Measurements from ENCODE around the gene LRP8. TPM values are rescaled to one million over a fixed set of nuclear protein-coding genes. Genes with fewer than 3 reads are reported as not detected.

Gene LRP8
- polyA plus RNA-seq, 1 donor (not counting 4 experiments of a cell fraction or from before 2014, with no cell fraction given) = 31.0 TPM

DNA sequence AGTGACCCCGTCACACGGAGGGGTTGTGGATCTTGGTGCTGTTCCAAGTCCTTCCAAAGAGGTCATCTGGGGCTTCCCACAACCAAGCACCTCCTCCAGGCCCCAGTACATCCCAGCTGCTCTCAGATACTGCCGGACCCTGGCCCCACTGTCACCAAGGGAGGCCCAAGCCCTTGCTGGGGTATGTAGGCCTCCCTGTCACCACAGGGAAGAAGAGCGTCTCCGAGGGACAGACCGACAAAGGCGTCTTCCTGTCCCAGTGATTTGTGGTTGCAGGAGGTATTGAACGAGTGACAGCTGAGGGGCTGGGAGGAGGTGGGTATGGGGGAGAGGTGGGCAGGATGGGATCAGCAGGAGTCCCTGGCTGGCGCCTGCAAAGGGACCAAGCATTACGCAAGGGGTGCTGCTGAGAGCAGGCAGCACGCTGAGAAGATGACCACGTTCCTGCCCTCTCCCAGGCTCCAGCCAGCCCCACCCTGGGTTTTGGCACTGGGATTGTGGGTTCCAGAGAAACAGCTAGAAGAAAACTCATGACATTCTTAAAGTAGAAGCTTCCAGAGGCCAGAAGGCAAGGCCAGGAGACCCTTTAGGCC is 29.7 kb downstream of the LRP8 start:
- H3K27ac ChIP-seq (ENCODE audit: control insufficient read depth, insufficient read depth, low read length) = no peak overlapping the region
- H3K4me1 ChIP-seq (ENCODE audit: control insufficient read depth, extremely low read depth, insufficient read depth, low read length) = peaks cover 9% of the 10 kb centered on the region
- H3K9me1 ChIP-seq (ENCODE audit: control insufficient read depth, extremely low read depth, insufficient read depth, low read length) = no peaks in the 10 kb centered on the region
- no peak overlapping the region for H2AFZ ChIP-seq (ENCODE audit: control insufficient read depth, low read length)
- no peak overlapping the region for H3K9ac ChIP-seq (ENCODE audit: control insufficient read depth, extremely low read depth, insufficient read depth, low read length)
- DNase-seq (ENCODE audit: low read depth, low spot score) (no peak), FAIRE-seq (no peak)
- no peak overlapping the region for H3K4me3 ChIP-seq (ENCODE audit: control insufficient read depth in 2 of 3, extremely low read depth in 1 of 3, insufficient read depth in 2 of 3, low read depth in 1 of 3, low read length in 3 of 3)
- H3K27me3 ChIP-seq (ENCODE audit: control insufficient read depth, extremely low read depth, insufficient read depth, low read length) = no peaks in the 10 kb centered on the region
- dilution Hi-C loops (cut with MboI; ENCODE audit: extremely low pct_ligation_motif_present, low sequenced_read_pairs) = no loop called here
- no peak overlapping the region for H3K4me2 ChIP-seq (ENCODE audit: control insufficient read depth, extremely low read depth, insufficient read depth, low read depth, low read length)
- no peaks in the 10 kb centered on the region for H4K20me1 ChIP-seq (ENCODE audit: control insufficient read depth, extremely low read depth, insufficient read depth, low read length)
- no peaks in the 10 kb centered on the region for H3K9me3 ChIP-seq (ENCODE audit: control insufficient read depth, low read depth, low read length)
- peaks cover 0 to 7% of the 10 kb centered on the region in 2 experiments for H3K36me3 ChIP-seq (ENCODE audit: control insufficient read depth in 2 of 2, extremely low read depth in 1 of 2, insufficient read depth in 2 of 2, low read length in 2 of 2)
- TF ChIP-seq CTCF (optimal IDR thresholded peaks at IDR 0.05 in 1 of 3, IDR thresholded peaks at IDR 0.05 in 1 of 3, conservative IDR thresholded peaks at IDR 0.05 in 1 of 3; ENCODE audit: extremely low read depth in 1 of 3, insufficient read depth in 2 of 3, low read length in 3 of 3) (no peak), EZH2 (IDR thresholded peaks at IDR 0.05; ENCODE audit: low read length) (no peak)
- H3K79me2 ChIP-seq (ENCODE audit: control insufficient read depth, insufficient read depth, low read length) = peaks cover 35% of the 10 kb centered on the region

- Histone ChIP-seq H3K79me2 (ENCODE audit: control insufficient read depth, insufficient read depth, low read length) (peaks cover 33% of the 10 kb centered on the region), H3K4me2 (ENCODE audit: control insufficient read depth, extremely low read depth, insufficient read depth, low read depth, low read length) (no peak overlapping the region), H3K4me3 (ENCODE audit: control insufficient read depth in 2 of 3, extremely low read depth in 1 of 3, insufficient read depth in 2 of 3, low read depth in 1 of 3, low read length in 3 of 3) (no peak overlapping the region), H3K36me3 (ENCODE audit: control insufficient read depth in 2 of 2, extremely low read depth in 1 of 2, insufficient read depth in 2 of 2, low read length in 2 of 2) (peaks cover 0 to 1% of the 10 kb centered on the region in 2 experiments), H3K9me1 (ENCODE audit: control insufficient read depth, extremely low read depth, insufficient read depth, low read length) (no peaks in the 10 kb centered on the region), H3K4me1 (ENCODE audit: control insufficient read depth, extremely low read depth, insufficient read depth, low read length) (peaks cover 10% of the 10 kb centered on the region), H4K20me1 (ENCODE audit: control insufficient read depth, extremely low read depth, insufficient read depth, low read length) (no peaks in the 10 kb centered on the region), H3K27ac (ENCODE audit: control insufficient read depth, insufficient read depth, low read length) (no peak overlapping the region), H3K9me3 (ENCODE audit: control insufficient read depth, low read depth, low read length) (no peaks in the 10 kb centered on the region), H3K27me3 (ENCODE audit: control insufficient read depth, extremely low read depth, insufficient read depth, low read length) (no peaks in the 10 kb centered on the region), H2AFZ (ENCODE audit: control insufficient read depth, low read length) (no peak overlapping the region), H3K9ac (ENCODE audit: control insufficient read depth, extremely low read depth, insufficient read depth, low read length) (no peak overlapping the region)
- no peak for TF ChIP-seq EZH2 (IDR thresholded peaks at IDR 0.05; ENCODE audit: low read length)
- no peak for TF ChIP-seq CTCF (optimal IDR thresholded peaks at IDR 0.05 in 1 of 3, IDR thresholded peaks at IDR 0.05 in 1 of 3, conservative IDR thresholded peaks at IDR 0.05 in 1 of 3; ENCODE audit: extremely low read depth in 1 of 3, insufficient read depth in 2 of 3, low read length in 3 of 3)
- DNase-seq (ENCODE audit: low read depth, low spot score) (no peak), FAIRE-seq (no peak)
- dilution Hi-C loops (cut with MboI; ENCODE audit: extremely low pct_ligation_motif_present, low sequenced_read_pairs) = no loop called here
These were observed 30.7 kb downstream of the LRP8 start for GRCh38 chr1:53297195-53297594.
